DMS53 treated with DMSO at 0.1 percent for 48 hours (cell line): Measurements from ENCODE around the gene OSBPL1A.

Experiments used
- DNase-seq: peaks from one replicate; lab custom pipeline; 2025; ENCODE audit not compliant: unreplicated experiment; lab: John Stamatoyannopoulos, UW

Gene OSBPL1A

DNA sequence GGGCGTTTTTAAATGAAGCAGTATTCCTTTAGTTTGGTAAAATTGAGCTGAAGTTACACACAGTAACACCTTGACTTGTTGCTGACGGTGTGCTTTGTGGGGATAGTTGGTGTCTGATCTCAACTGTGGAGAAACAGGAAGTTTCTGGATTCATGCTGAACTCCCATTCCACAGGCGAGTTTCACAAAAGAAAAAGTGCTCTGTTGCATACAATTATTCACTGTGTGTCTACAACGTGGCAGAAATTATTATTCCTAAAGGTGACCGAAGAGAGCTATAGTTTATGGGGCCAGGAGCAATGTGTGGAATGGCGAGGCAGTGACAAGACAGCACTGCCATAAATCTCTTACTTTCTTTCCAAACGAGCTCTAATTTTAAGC, 259.2 kb downstream of the OSBPL1A start:
- DNase-seq: no peak

DNA sequence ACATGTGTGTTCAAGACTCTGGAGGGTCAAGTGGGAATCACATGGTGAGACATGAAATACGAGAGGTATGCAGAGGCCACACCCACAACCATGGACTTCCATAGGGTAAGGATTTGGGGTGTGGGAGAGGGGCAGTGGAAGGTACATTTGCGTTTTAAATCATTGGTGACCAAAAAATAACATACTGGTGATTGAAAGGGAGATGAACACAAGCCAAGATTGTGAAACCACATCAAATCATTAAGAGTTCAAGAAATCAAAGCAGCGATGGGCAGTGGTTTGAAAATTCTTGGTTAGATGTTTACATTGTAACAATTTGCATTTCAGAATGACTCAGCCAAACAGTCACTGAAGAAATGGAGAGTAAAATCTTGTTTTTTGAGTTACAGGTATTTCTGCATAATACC, 260.7 kb downstream of the OSBPL1A start:
- DNase-seq: peak; percentile 6

DNA sequence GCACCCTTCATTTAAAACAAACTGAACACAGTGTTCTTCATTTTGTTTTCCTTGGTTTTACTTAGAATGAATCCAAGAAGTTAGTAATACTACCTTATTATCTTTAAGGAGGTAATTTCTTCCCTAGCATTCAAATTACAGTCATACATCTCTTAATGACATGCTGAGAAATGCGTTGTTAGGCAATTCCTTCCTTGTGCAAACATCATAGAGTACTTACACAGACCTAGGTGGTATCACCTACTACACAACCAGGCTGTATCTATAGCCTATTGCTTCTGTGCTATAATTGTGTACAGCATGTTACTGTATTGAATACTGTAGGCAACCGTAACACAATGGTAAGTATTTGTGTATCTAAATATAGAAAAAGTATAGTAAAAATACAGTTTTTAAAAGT, 267.1 kb downstream of the OSBPL1A start:
- no peak for DNase-seq

DNA sequence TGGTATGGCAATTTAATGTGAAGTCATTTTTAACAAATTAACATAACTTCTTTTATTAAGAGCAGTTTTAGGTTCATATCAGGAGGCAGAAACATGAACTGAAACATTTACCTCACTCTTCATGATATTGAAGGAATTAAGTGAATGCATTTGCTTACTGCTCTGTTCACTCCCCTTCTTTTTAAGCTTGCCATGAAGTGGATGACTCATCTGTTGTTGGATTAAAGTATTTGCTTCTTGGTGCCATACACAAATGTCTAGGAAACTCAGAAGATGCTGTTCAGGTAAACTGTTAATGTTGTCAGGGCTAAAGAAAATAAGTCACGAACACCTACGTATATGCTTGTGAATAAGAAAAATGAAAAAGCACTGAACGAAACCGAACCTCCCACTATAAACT, 268.9 kb downstream of the OSBPL1A start:
- no peak for DNase-seq

DNA sequence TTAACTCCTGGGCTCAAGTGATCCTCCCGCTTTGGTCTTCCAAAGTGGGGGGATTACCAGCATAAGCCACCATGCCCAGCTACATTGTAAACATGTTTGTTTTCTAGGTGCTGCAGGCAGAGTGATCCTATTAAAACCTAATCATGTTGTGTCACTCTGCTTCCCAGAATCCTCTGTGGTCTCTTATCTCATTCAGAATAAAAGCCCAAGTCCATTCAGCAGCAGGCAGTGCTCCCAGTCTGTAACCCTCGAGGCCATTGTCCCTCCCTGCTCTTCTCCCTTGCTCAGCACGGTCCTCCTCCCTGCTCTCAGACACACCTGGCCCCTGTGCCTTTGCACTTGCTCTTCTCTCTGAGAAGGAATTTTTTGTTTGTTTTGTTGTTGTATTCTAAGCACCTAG, 269.9 kb downstream of the OSBPL1A start:
- no peak for DNase-seq

DNA sequence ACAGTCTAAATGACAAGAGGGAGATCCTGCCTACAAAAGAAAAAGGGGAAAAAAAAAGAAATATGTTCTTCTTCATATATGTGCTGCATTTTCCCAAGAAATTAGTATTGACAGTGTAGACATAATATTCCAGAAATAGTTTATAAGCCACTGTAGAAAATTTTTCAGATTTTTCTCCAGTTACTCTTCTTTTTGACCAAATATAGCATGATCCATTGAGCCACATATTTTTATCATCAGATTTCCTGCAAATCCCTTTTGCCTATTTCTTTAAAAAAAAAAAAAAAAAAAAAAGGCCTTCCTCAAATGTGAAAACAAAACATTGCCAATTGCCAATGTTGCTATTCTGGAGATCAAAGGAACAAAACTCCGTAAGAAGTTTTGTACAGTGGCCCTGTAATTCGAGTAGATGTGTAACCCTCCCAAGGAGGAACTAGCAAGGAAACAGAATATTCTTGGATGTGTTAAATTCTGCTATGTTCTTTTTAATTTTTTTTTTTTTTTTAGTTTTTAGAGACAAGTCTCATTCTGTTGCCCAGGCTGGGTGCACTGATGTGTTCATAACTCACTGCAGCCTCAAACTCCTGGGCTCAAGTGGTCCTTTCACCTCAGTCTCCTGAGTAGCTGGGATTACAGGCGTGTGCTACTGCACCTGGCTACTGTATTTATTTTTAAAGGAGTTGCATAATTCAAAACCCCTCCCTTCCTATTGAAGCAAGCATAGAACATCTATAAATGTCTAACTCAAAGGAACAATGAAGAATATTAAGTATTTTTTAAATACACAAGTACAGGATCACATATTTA, 271.3 kb downstream of the OSBPL1A start:
- no peak for DNase-seq

DNA sequence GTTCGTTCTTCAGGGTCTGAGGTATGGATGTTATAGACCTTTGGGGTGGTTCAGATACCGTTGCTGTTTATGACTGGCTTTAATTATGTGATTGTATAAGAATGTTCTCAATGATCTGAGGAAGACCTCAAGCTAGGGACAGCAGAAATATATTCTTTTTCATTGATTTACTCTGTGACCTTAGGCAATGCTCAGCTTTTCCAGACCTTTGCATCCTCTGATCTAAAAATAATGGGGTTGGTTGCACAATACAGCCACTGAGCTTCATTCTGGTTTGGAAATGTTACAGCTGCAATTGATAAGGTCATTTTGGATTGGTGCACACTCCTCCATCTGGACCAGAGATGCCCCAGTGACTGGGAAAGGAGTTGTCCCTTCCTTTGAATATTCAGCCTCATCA, 276.0 kb downstream of the OSBPL1A start:
- no peak for DNase-seq

DNA sequence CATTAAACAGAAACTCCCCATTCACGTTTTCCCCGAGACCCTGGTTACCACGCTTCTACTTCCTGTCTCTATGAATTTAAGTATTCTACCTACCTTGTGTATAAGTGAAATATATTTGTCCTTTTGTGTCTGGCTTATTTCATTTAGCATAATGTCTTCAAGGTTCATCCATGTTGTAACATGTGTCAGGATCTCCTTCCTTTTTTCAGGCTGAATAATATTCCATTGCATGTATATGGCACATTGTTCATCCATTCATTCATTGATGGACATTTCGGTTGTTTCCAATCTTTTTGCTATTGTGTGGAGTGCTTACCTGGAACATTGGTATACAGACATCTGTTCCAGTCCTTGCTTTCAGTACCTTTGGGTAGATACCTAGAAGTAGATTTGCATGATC, 276.9 kb downstream of the OSBPL1A start:
- DNase-seq: no peak

DNA sequence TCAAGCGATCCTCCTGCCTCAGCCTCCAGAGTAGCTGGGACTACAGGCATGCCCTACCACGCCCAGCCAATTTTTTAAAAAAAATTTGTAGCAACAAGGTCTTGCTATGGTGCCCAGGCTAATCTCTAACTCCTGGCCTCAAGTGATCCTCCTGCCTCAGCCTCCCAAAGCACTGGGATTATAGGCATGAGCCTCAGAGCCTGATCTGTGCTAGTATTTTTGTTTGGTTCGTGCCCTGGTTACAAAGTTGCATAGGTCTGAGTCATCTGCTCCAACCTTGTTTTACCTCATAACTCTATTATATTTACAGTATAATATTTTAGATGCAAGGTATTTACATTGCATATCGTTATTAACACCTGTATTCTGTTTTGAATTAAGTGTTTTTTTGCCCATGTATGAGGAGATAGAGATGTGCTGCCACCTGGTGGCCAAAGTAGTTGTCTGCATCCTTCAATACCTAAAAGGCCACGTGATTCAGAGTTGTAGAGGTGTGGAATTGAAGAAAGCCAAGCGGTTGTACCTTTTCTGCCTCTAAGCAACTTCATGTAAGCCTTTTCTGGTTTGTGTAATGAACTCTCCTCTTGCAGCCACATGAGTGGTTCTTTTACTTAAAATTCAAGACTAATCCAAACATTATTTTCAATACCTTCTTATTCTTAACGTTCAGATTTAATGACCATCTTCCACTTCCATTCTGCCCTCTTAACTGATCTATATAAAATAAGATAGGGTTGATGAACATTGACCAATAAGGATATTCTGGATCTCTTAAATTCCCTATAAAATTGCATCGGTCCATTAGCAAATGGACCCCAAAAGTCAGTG, 278.7 kb downstream of the OSBPL1A start:
- peak; percentile 69 for DNase-seq

DNA sequence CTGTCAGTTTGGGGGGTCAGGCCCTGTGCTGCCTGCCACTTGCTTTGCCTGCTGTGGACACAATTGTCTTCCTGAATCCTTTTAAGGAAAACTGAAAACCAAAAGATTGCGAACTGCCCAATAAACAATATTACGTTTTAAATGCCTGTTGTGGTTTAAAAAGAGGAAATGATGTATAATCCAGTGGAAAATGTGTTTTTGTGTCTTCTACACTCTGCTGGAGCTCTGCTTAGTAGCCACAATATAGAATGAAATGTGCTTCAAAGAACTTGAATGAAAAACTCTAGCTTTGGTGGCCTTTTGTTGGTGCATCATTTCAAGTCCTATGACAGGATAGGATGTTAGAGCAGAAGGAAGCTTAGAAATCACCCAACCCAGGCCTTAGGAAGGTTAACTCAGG, 282.0 kb downstream of the OSBPL1A start:
- DNase-seq: no peak

DNA sequence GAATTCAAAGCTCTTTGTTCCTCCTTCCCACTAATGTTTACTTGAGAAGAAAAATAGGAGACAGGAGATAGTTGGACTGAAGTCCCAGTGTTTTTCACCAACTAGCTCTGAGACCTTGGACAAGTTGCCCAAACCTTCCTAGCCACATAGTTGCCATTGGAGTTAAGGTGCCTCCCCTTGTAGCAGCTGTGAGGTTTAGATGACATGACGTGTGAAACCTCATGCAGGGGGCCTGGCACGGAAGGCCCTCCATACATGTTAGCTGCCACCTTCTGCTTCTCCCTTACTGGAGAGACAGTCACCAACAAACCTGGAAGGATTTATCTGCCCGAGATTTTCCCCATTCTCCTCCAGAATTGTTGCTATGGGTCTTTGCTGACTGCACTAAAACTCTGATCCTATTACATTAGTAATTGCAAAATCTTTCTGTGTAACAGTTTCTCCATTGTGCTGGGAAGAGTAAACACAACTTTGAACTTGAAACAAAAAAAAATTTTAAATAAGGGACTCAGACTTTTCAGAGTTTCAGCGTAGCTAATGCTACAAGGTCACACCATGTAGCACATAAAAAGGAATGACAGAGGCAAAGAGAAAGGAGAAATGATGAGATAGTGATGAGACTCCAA, 282.6 kb downstream of the OSBPL1A start:
- no peak for DNase-seq

DNA sequence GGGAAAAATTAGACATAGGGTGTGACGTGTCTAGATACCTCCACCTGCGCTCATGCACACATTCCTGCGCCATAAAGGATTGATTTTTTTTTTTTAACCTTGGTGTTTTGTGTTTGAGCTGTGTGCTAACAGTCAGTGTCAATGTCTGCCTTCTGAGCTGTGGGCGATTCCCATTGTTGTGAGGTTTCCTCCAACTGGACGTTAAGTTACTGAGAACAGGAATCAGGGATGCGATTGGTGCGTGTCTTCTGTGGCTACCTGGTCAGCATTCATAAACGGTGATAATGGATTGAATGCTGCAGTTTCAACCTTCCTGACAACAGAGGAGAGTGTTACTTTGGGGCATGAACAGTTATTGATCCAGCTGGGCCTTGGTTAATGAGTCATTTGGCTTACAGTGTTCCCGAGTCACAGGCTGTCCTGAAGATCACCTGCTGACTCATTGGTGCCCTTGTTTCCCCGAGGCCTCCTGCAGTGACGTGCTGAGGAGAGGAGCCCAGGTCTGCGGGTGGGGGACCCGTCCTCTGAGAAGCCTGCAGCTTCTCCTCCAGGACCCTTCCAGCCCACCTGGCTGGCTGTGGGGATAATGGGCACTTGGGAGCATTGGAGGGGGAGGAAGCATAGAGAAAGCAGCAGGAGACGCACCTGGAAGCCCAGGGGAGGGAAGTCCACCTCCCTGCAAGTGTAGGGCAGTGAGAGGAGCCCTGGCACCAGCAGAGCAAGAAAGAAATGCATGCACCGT, 284.6 kb downstream of the OSBPL1A start:
- DNase-seq: peak; percentile 77

DNA sequence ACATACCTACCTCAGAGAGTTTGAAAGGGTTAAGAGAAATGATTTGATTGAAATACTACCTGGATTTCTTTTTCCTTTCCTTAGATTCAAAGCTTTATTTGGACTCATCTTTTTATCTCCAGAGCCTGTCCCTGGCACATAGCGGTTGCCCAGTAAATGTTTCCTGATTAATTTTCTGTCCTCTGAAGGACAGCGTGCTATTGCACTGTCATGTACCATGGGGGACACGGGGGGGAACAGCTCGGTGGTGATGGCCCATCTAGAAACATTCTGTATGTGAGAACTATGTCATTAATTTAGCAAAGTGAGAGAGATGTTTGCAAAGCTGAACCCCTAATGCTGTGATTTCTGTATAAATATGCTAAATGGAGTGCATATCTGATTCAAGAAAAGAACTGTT, 285.2 kb downstream of the OSBPL1A start:
- DNase-seq: no peak
